ENCODE measurements around the gene TGFBR3.
A peak's percentile ranks its signal among the peaks of the same experiment; 100 is the strongest.

TGFBR3 gene

GRCh38 chr1:91774520-91775203 is 111.3 kb downstream of the TGFBR3 start:
- DNase-seq = no peak
- intact Hi-C loops (cut with DNase I) = no loop called here

GRCh38 chr1:91771717-91772116 is 114.2 kb downstream of the TGFBR3 start:
- no peak for DNase-seq
- intact Hi-C loops (cut with DNase I) = no loop called here

GRCh38 chr1:91770667-91771268 is 115.2 kb downstream of the TGFBR3 start:
- no peak for DNase-seq
- intact Hi-C loops (cut with DNase I) = no loop called here

- no peak for DNase-seq
- intact Hi-C loops (cut with DNase I) = no loop called here
These were observed 116.2 kb downstream of the TGFBR3 start for GRCh38 chr1:91769742-91770141.

GRCh38 chr1:91768786-91769725 is 116.9 kb downstream of the TGFBR3 start:
- no peak for DNase-seq
- intact Hi-C loops (cut with DNase I) = no loop called here

GRCh38 chr1:91768120-91768519 is 117.8 kb downstream of the TGFBR3 start:
- no peak for DNase-seq
- intact Hi-C loops (cut with DNase I) = no loop called here

GRCh38 chr1:91766883-91767282 is 119.1 kb downstream of the TGFBR3 start:
- DNase-seq = no peak
- intact Hi-C loops (cut with DNase I) = no loop called here

GRCh38 chr1:91765880-91766443 is 120.0 kb downstream of the TGFBR3 start:
- intact Hi-C loops (cut with DNase I) = no loop called here
- no peak for DNase-seq

GRCh38 chr1:91765293-91765692 is 120.7 kb downstream of the TGFBR3 start:
- intact Hi-C loops (cut with DNase I) = no loop called here
- no peak for DNase-seq

- DNase-seq = no peak
- intact Hi-C loops (cut with DNase I) = no loop called here
These were observed 121.4 kb downstream of the TGFBR3 start for GRCh38 chr1:91764471-91765115.

GRCh38 chr1:91763252-91763651 is 122.7 kb downstream of the TGFBR3 start:
- no peak for DNase-seq
- intact Hi-C loops (cut with DNase I) = no loop called here

GRCh38 chr1:91761295-91761721 is 124.6 kb downstream of the TGFBR3 start:
- DNase-seq = peak in 1 of 42 donors; percentile 43
- intact Hi-C loops (cut with DNase I) = no loop called here

GRCh38 chr1:91760512-91760911 is 125.4 kb downstream of the TGFBR3 start:
- intact Hi-C loops (cut with DNase I) = no loop called here
- DNase-seq = no peak

GRCh38 chr1:91759076-91759475 is 126.9 kb downstream of the TGFBR3 start:
- DNase-seq = peak in 2 of 42 donors; percentile 21

GRCh38 chr1:91757763-91758460 is 128.0 kb downstream of the TGFBR3 start:
- intact Hi-C loops (cut with DNase I) = no loop called here
- DNase-seq = no peak

More at GRCh38 chr1:91759076-91759475, 126.9 kb downstream of the TGFBR3 start:
- intact Hi-C loops (cut with DNase I) = no loop called here

GRCh38 chr1:91755702-91756287 is 130.2 kb downstream of the TGFBR3 start:
- DNase-seq = no peak
- intact Hi-C loops (cut with DNase I) = no loop called here

- intact Hi-C loops (cut with DNase I) = no loop called here
- no peak for DNase-seq
These were observed 131.0 kb downstream of the TGFBR3 start for GRCh38 chr1:91754816-91755580.
